ENCODE results near the gene PSME2.

PSME2 gene

GRCh38 chr14:24164518-24164991, 18.1 kb upstream of the PSME2 start:
- Histone ChIP-seq H2BK12ac (ENCODE audit: low read length) (no peak overlapping the region), H3K27me3 (ENCODE audit: insufficient read depth, low read length) (no peaks in the 10 kb centered on the region), H4K91ac (ENCODE audit: low read depth, low read length) (no peak overlapping the region), H2AK5ac (ENCODE audit: low read length) (no peak overlapping the region), H3K9ac (ENCODE audit: low read length) (no peak overlapping the region), H4K12ac (ENCODE audit: low read depth, low read length) (no peak overlapping the region), H3K9me3 (ENCODE audit: insufficient read depth, low read depth, low read length) (no peaks in the 10 kb centered on the region), H3K4me3 (ENCODE audit: low read depth, low read length) (no peak overlapping the region), H3K79me1 (ENCODE audit: low read length) (peaks cover 4% of the 10 kb centered on the region), H2BK120ac (ENCODE audit: insufficient read depth, low read length, poor library complexity) (no peak overlapping the region), H3K4ac (ENCODE audit: low read depth, low read length) (no peak overlapping the region), H3K23ac (ENCODE audit: low read length) (no peak overlapping the region), H2BK5ac (ENCODE audit: low read depth, low read length, poor library complexity) (no peak overlapping the region), H3K27ac (ENCODE audit: low read depth, low read length) (no peak overlapping the region), H3K18ac (ENCODE audit: low read length) (no peak overlapping the region), H3K4me2 (ENCODE audit: low read length) (no peak overlapping the region), H3K14ac (ENCODE audit: low read length) (no peak overlapping the region), H3K36me3 (ENCODE audit: control insufficient read depth in 1 of 2, insufficient read depth in 2 of 2, low read length in 2 of 2) (peaks cover 55 to 56% of the 10 kb centered on the region in 2 experiments), H2AFZ (ENCODE audit: insufficient read depth, low read length, poor library complexity) (no peak overlapping the region), H4K8ac (ENCODE audit: low read depth, low read length) (no peak overlapping the region), H3K79me2 (ENCODE audit: control insufficient read depth, insufficient read depth, low read length, poor library complexity) (peaks cover 2% of the 10 kb centered on the region), H3K4me1 (ENCODE audit: control insufficient read depth in 1 of 2, insufficient read depth in 2 of 2, low read length in 2 of 2) (peaks cover 6 to 7% of the 10 kb centered on the region in 2 experiments)
- DNase-seq, result peak in 1 of 2 donors; percentile 41
- WGBS (ENCODE audit: extremely low coverage, insufficient coverage, insufficient read length), result no CpG with 5 or more reads among the region's 14 CpGs

GRCh38 chr14:24162093-24162492, 15.7 kb upstream of the PSME2 start:
- Histone ChIP-seq H3K4ac (ENCODE audit: low read depth, low read length) (no peak overlapping the region), H3K79me2 (ENCODE audit: control insufficient read depth, insufficient read depth, low read length, poor library complexity) (peaks cover 2% of the 10 kb centered on the region), H3K4me1 (ENCODE audit: control insufficient read depth in 1 of 2, insufficient read depth in 2 of 2, low read length in 2 of 2) (peaks cover 6 to 7% of the 10 kb centered on the region in 2 experiments), H4K91ac (ENCODE audit: low read depth, low read length) (no peak overlapping the region), H3K27me3 (ENCODE audit: insufficient read depth, low read length) (no peaks in the 10 kb centered on the region), H3K4me2 (ENCODE audit: low read length) (peak overlapping the region; percentile 71), H3K27ac (ENCODE audit: low read depth, low read length) (no peak overlapping the region), H3K18ac (ENCODE audit: low read length) (no peak overlapping the region), H3K4me3 (ENCODE audit: low read depth, low read length) (no peak overlapping the region), H2AFZ (ENCODE audit: insufficient read depth, low read length, poor library complexity) (no peak overlapping the region), H3K9me3 (ENCODE audit: insufficient read depth, low read depth, low read length) (no peaks in the 10 kb centered on the region), H2BK120ac (ENCODE audit: insufficient read depth, low read length, poor library complexity) (no peak overlapping the region), H2BK12ac (ENCODE audit: low read length) (no peak overlapping the region), H2BK5ac (ENCODE audit: low read depth, low read length, poor library complexity) (no peak overlapping the region), H2AK5ac (ENCODE audit: low read length) (peak overlapping the region; percentile 65), H4K8ac (ENCODE audit: low read depth, low read length) (no peak overlapping the region), H3K9ac (ENCODE audit: low read length) (no peak overlapping the region), H3K14ac (ENCODE audit: low read length) (no peak overlapping the region), H4K12ac (ENCODE audit: low read depth, low read length) (no peak overlapping the region), H3K23ac (ENCODE audit: low read length) (no peak overlapping the region), H3K36me3 (ENCODE audit: control insufficient read depth in 1 of 2, insufficient read depth in 2 of 2, low read length in 2 of 2) (peaks cover 64 to 67% of the 10 kb centered on the region in 2 experiments), H3K79me1 (ENCODE audit: low read length) (peaks cover 4% of the 10 kb centered on the region)
- DNase-seq, result no peak
- WGBS (ENCODE audit: extremely low coverage, insufficient coverage, insufficient read length), result no CpG with 5 or more reads among the region's 8 CpGs

DNA sequence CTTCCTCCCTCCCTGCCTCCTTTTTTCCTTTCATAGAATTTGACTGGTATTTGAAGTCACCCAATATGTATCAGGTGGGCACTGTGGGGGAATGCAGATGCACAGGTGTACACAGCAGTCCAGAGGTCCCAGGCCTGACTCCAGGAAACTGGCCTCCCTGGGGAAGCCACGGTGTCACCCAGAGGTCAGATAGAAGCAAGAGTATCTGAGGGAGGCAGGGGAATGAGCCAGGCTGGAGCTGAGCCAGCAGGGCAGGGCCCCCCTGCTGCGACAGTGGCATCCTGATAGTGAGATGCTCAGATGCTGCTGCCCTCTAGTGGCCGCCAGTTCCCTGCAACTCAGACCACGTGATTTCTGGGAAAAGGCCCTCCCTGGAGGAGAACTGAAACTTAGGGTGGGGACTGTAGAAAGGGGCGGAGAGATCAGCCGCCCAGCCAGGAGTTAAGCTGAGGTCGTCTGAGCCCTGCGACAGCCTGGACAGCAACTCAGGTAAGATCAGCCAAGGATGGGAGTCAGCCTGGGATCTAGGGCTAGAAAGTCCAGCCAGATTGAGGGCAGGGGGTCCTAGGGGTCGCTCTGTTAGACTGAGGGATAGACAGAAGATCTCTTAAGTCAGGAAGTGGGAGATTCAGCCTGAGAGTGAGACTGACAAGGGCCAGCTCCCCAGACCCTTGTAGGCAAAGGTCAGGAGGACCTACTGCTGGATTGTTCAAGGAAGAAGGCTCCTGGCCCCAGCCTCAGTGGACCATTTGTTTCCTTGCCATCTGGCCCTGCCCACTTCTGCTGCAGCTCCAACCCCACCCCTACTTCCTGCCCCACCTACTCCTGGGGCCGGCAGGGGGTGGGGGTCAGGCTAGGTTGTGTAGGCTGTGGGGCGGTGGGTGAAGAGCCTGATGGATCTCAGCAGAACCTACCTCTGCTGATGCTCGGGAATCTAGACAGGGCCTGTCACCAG, 14.7 kb upstream of the PSME2 start, which contains the start of gene IRF9:
IRF9 (plus strand) TSS at position 416 of the 955 bp plus-strand sequence. CDS start 880 bp downstream, outside the sequence.
- DNase-seq, result peak; percentile 97 to 100
- H3K27ac ChIP-seq (ENCODE audit: low read depth, low read length), result peak within 1 kb of the TSS; percentile 31
- no CpG with 5 or more reads among the region's 12 CpGs for WGBS (ENCODE audit: extremely low coverage, insufficient coverage, insufficient read length)

GRCh38 chr14:24160499-24160849, 14.1 kb upstream of the PSME2 start:
- H3K27ac ChIP-seq (ENCODE audit: low read depth, low read length), result no peak overlapping the region
- no peaks in the 10 kb centered on the region for H3K27me3 ChIP-seq (ENCODE audit: insufficient read depth, low read length)
- no peak overlapping the region for H2AK5ac ChIP-seq (ENCODE audit: low read length)
- H3K14ac ChIP-seq (ENCODE audit: low read length), result no peak overlapping the region
- H4K91ac ChIP-seq (ENCODE audit: low read depth, low read length), result no peak overlapping the region
- no peak overlapping the region for H4K8ac ChIP-seq (ENCODE audit: low read depth, low read length)
- no peak overlapping the region for H3K4ac ChIP-seq (ENCODE audit: low read depth, low read length)
- no peak overlapping the region for H3K9ac ChIP-seq (ENCODE audit: low read length)
- peaks cover 4% of the 10 kb centered on the region for H3K79me1 ChIP-seq (ENCODE audit: low read length)
- H3K4me3 ChIP-seq (ENCODE audit: low read depth, low read length), result no peak overlapping the region
- H2BK12ac ChIP-seq (ENCODE audit: low read length), result no peak overlapping the region
- DNase-seq, result no peak
- no peak overlapping the region for H3K23ac ChIP-seq (ENCODE audit: low read length)
- no CpG with 5 or more reads among the region's 4 CpGs for WGBS (ENCODE audit: extremely low coverage, insufficient coverage, insufficient read length)
- no peak overlapping the region for H2AFZ ChIP-seq (ENCODE audit: insufficient read depth, low read length, poor library complexity)
- H3K4me2 ChIP-seq (ENCODE audit: low read length), result no peak overlapping the region
- peaks cover 2% of the 10 kb centered on the region for H3K79me2 ChIP-seq (ENCODE audit: control insufficient read depth, insufficient read depth, low read length, poor library complexity)
- H2BK120ac ChIP-seq (ENCODE audit: insufficient read depth, low read length, poor library complexity), result no peak overlapping the region
- peaks cover 66 to 67% of the 10 kb centered on the region in 2 experiments for H3K36me3 ChIP-seq (ENCODE audit: control insufficient read depth in 1 of 2, insufficient read depth in 2 of 2, low read length in 2 of 2)
- no peak overlapping the region for H3K18ac ChIP-seq (ENCODE audit: low read length)
- peaks cover 6 to 7% of the 10 kb centered on the region in 2 experiments for H3K4me1 ChIP-seq (ENCODE audit: control insufficient read depth in 1 of 2, insufficient read depth in 2 of 2, low read length in 2 of 2)
- no peaks in the 10 kb centered on the region for H3K9me3 ChIP-seq (ENCODE audit: insufficient read depth, low read depth, low read length)
- no peak overlapping the region for H4K12ac ChIP-seq (ENCODE audit: low read depth, low read length)
- H2BK5ac ChIP-seq (ENCODE audit: low read depth, low read length, poor library complexity), result no peak overlapping the region

More for the DNA sequence above, 14.7 kb upstream of the PSME2 start, which contains the start of gene IRF9:
- Histone ChIP-seq H3K4me3 (ENCODE audit: low read depth, low read length) (peak within 1 kb of the TSS; percentile 55), H3K79me2 (ENCODE audit: control insufficient read depth, insufficient read depth, low read length, poor library complexity) (peaks cover 2% of the 10 kb centered on the region), H3K79me1 (ENCODE audit: low read length) (peaks cover 4% of the 10 kb centered on the region), H3K4ac (ENCODE audit: low read depth, low read length) (peak within 1 kb of the TSS; percentile 48), H3K4me2 (ENCODE audit: low read length) (peak within 1 kb of the TSS; percentile 71), H3K27me3 (ENCODE audit: insufficient read depth, low read length) (no peaks in the 10 kb centered on the region), H2BK12ac (ENCODE audit: low read length) (no peak within 1 kb of the TSS), H2BK5ac (ENCODE audit: low read depth, low read length, poor library complexity) (peak within 1 kb of the TSS; percentile 47), H4K91ac (ENCODE audit: low read depth, low read length) (peak within 1 kb of the TSS; percentile 68), H3K36me3 (ENCODE audit: control insufficient read depth in 1 of 2, insufficient read depth in 2 of 2, low read length in 2 of 2) (peaks cover 67 to 69% of the 10 kb centered on the region in 2 experiments), H2AK5ac (ENCODE audit: low read length) (peak within 1 kb of the TSS; percentile 65), H3K4me1 (ENCODE audit: control insufficient read depth in 1 of 2, insufficient read depth in 2 of 2, low read length in 2 of 2) (peaks cover 6 to 7% of the 10 kb centered on the region in 2 experiments), H3K23ac (ENCODE audit: low read length) (no peak within 1 kb of the TSS), H3K9ac (ENCODE audit: low read length) (peak within 1 kb of the TSS; percentile 70), H4K12ac (ENCODE audit: low read depth, low read length) (peak within 1 kb of the TSS; percentile 76), H2BK120ac (ENCODE audit: insufficient read depth, low read length, poor library complexity) (peak within 1 kb of the TSS; percentile 49), H3K14ac (ENCODE audit: low read length) (peak within 1 kb of the TSS; percentile 56), H4K8ac (ENCODE audit: low read depth, low read length) (peak within 1 kb of the TSS; percentile 71), H3K18ac (ENCODE audit: low read length) (peak within 1 kb of the TSS; percentile 51), H3K9me3 (ENCODE audit: insufficient read depth, low read depth, low read length) (no peaks in the 10 kb centered on the region), H2AFZ (ENCODE audit: insufficient read depth, low read length, poor library complexity) (no peak within 1 kb of the TSS)

Measured in trophoblast cell (in vitro differentiated cells and primary cell).